ENCODE results near the gene ISLR. TPM values are rescaled to one million over a fixed set of nuclear protein-coding genes. Genes with fewer than 3 reads are reported as not detected.

The ISLR gene
- total RNA-seq, 1 experiment from 2014 or later = 0.11 TPM

DNA sequence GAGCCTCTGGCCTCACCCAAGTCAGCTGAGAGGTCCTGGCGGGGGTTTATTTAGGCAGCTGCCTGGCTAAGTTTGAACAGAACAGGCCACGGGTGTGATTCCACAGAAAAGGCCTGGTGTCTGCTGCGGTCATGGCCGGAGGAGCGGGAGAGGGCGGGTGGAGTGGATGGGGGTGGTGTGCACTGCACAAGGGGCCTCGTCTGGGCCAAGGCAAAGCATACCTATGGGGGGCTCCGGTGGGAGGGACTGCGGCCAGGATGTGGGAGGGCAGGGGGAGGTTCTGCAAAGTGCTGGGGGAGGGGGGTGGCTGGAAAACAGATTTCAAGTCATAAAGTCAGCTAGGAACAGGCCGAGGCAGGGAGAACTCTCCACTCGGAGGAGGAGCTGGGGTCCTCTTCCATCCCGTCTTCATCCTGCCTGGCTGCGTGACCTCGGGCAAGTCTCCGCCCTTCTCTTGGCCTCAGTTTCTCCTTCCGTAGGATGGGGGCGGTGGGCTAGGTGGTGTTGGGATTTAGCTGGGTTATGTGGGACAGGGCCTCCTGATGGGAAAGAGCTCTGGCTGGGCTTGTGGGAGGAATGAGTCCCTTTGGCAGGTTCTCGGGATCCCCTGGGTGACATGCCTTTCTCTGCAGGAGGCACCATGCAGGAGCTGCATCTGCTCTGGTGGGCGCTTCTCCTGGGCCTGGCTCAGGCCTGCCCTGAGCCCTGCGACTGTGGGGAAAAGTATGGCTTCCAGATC is 878 bp downstream of the ISLR start:
- no peaks in the 10 kb centered on the region for H3K9me3 ChIP-seq (ENCODE audit: control insufficient read depth, low read depth, low read length)
- no peak overlapping the region for H4K8ac ChIP-seq (replicated peaks; ENCODE audit: insufficient read length, low read depth, low read length)
- no peaks in the 10 kb centered on the region for H3K79me2 ChIP-seq (ENCODE audit: insufficient read depth, low read length)
- no peaks in the 10 kb centered on the region for H4K20me1 ChIP-seq (ENCODE audit: control insufficient read depth, insufficient read depth, insufficient read length)
- no peak overlapping the region for H3K27ac Mint-ChIP-seq
- no peaks in the 10 kb centered on the region; a peak in 1 of 5 replicates for H3K9me3 Mint-ChIP-seq
- no peak overlapping the region for H3K27ac ChIP-seq (ENCODE audit: insufficient read length, low read depth, low read length)
- H3K14ac ChIP-seq (ENCODE audit: insufficient read depth, low read length) = no peak overlapping the region; the same call in 1 of the 2 replicates
- no peak overlapping the region for H2BK15ac ChIP-seq (ENCODE audit: low read depth, low read length)
- peaks cover 22 to 54% of the 10 kb centered on the region in 2 experiments for H3K4me1 Mint-ChIP-seq
- no peak overlapping the region for H3K4me3 Mint-ChIP-seq
- no peak overlapping the region for H2AK5ac ChIP-seq (ENCODE audit: insufficient read length, low read length)
- no peak overlapping the region for H2BK120ac ChIP-seq (ENCODE audit: low read depth, low read length, poor library complexity, severe bottlenecking)
- H2BK12ac ChIP-seq (ENCODE audit: insufficient read length, low read depth, low read length) = no peak overlapping the region
- no peak overlapping the region for H3K23ac ChIP-seq (ENCODE audit: insufficient read length, low read depth, low read length)
- H3K79me1 ChIP-seq (ENCODE audit: insufficient read depth, low read depth, low read length, poor library complexity, severe bottlenecking) = no peaks in the 10 kb centered on the region
- no CpG with 5 or more reads among the region's 20 CpGs for WGBS (ENCODE audit: extremely low coverage, insufficient read length, low lambda C conversion rate)
- peaks cover 3% of the 10 kb centered on the region; the same call in 1 of the 2 replicates for H3K4me1 ChIP-seq (ENCODE audit: insufficient read depth, low read length)
- H3K36me3 Mint-ChIP-seq (ENCODE audit: insufficient read depth in 1 of 3, low read depth in 3 of 3) = no peaks in the 10 kb centered on the region
- no peak overlapping the region for H3T11ph ChIP-seq (ENCODE audit: low read length)
- H2AFZ ChIP-seq (ENCODE audit: low read length) = no peak overlapping the region
- H4K5ac ChIP-seq (ENCODE audit: insufficient read length, low read depth, low read length) = no peak overlapping the region
- H3K9ac ChIP-seq (ENCODE audit: extremely low read depth, insufficient read length, low read length) = no peak overlapping the region
- no peak overlapping the region for H2BK5ac ChIP-seq (ENCODE audit: insufficient read length, low read length)
- no peaks in the 10 kb centered on the region for H3K27me3 ChIP-seq (ENCODE audit: insufficient read depth, low read length)
- H2BK20ac ChIP-seq (ENCODE audit: low read depth, low read length, poor library complexity, severe bottlenecking) = no peak overlapping the region
- no peak overlapping the region for H4K91ac ChIP-seq (ENCODE audit: insufficient read length, low read depth, low read length)
- DNase-seq = peak; percentile 35
- TF ChIP-seq, protein P1, sequence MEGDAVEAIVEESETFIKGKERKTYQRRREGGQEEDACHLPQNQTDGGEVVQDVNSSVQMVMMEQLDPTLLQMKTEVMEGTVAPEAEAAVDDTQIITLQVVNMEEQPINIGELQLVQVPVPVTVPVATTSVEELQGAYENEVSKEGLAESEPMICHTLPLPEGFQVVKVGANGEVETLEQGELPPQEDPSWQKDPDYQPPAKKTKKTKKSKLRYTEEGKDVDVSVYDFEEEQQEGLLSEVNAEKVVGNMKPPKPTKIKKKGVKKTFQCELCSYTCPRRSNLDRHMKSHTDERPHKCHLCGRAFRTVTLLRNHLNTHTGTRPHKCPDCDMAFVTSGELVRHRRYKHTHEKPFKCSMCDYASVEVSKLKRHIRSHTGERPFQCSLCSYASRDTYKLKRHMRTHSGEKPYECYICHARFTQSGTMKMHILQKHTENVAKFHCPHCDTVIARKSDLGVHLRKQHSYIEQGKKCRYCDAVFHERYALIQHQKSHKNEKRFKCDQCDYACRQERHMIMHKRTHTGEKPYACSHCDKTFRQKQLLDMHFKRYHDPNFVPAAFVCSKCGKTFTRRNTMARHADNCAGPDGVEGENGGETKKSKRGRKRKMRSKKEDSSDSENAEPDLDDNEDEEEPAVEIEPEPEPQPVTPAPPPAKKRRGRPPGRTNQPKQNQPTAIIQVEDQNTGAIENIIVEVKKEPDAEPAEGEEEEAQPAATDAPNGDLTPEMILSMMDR (conservative IDR thresholded peaks at IDR 0.05) = no peak
- no peak overlapping the region for H3K18ac ChIP-seq (ENCODE audit: insufficient read length, low read depth, low read length)
- peaks cover 29% of the 10 kb centered on the region for H3K27me3 Mint-ChIP-seq (ENCODE audit: low read depth)
- H3K4me2 ChIP-seq (ENCODE audit: insufficient read depth, insufficient read length, low read length) = no peak overlapping the region
- H3K4ac ChIP-seq (ENCODE audit: low read depth, low read length) = no peak overlapping the region
- no peaks in the 10 kb centered on the region for H3K23me2 ChIP-seq (ENCODE audit: insufficient read length, low read depth, low read length, poor library complexity, severe bottlenecking)
- no peak overlapping the region for H3K56ac ChIP-seq (ENCODE audit: insufficient read length, low read depth, low read length)

All from H9 (cell line).